GM15510 (cell line): ENCODE results near the gene HSPA12A.

Experiments used
- POLR2A ChIP-seq: IDR thresholded peaks from 3 replicates; pipeline ENCODE4 v1.6.1; 2011; ENCODE audit warnings: borderline replicate concordance; ENCODE audit not compliant: insufficient read length; ENCODE audit errors: extremely low read depth

HSPA12A gene

DNA sequence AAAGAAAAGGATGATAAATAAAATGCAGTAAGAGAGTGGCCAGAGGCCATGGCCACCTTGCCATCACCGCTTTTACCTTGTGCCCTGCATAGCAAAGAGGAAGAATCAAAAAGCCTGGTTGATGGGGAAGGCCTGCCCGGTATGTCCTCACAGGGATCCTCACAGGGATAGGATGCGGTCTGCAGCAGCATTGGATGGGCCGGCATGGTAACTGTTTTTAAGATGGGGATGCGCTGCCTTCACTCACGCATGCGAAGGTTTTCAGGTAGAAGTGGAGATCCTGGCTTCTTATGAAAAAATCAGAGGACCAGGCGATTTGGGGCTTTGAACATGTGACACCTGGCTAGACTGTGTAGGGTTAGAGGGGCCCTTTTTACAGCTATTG lies 109.2 kb downstream of the HSPA12A start:
- no peak for TF ChIP-seq POLR2A

DNA sequence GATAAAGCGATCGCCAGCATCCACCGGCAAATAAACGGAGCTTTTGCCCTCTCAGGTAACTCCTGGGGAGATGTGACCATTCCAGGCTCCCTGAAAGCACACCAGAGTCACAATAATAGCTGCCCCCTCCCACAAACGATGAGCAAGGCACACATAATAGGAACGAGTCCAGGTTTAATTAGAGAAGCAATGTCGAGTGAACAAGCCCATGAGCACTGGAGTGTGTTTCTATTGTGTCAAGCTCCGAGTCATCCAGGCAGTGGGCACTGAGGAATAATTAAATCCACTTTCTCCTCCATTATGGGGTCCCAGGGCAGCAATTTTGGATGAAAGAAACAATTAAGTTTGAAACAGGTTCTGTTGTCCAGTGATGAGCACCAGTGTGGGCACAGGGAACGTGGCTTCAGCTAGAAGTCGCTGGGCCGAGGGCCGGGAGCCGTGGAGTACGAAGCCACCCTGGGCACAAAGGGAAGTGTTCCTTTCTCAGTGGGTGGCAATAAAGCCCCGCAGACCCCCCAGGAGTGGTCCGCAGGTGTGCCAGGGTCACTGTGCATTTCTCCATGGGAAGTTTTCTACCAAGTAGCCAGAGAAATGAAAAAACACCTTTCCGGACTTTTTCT lies 109.7 kb downstream of the HSPA12A start:
- no peak for TF ChIP-seq POLR2A

DNA sequence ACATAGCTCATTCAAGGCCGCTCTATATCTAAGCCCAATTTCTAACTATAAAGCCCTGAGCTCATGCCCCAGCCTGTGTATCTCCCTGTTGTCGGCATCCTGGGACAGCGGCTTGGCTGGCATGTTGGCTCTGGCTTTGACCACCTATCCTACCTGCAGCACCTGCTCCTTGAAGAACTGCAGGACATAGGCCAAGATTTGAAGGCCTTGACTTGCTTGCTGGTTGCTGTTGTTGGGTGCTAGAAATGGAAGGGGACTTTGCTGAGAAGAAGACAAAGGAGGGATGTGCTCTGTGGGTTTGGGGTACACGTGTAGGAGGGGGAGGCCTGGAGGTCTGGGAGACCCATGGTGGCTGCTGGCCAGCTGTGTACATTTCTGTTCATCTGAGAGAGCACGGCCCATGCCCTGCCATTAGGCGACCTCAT lies 110.5 kb downstream of the HSPA12A start:
- no peak for TF ChIP-seq POLR2A

DNA sequence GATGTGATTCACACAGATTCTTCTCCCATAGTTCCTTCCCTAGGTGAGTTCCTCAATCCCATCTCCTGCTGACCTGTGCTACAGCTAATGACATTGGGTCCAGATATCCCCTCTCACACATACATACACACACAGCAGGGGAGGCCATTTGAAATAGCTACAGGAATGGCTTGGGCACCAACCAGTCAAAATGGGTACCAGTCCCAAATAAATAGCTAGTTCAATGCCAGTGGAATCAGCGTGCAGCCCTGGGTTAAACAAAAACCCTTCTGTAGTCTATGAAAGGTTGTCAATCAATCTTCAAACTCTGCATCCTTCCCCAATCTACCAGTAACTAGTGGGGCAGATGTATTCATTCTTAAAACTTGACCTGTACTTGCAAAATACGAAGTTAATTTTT lies 112.3 kb downstream of the HSPA12A start:
- no peak for TF ChIP-seq POLR2A

DNA sequence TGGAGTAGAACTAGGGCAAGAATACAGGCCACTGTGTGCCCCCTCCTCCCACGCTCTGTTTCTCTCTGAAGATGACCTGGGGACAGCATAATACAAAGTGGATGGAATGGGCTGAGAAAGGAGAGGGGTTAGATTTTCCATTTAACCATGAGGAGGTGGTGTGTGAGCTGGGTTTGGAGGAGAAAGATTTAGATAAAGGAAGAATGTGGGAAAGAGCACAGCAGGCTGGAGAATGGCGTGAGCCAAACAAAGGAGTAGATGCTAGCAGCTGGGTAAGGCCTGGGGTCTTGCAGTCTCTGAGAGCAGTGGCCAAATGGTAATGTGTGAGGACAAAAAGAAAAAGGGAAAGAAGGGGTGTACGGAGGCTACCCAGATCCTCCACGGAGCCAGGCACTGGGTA lies 113.0 kb downstream of the HSPA12A start:
- no peak for TF ChIP-seq POLR2A

DNA sequence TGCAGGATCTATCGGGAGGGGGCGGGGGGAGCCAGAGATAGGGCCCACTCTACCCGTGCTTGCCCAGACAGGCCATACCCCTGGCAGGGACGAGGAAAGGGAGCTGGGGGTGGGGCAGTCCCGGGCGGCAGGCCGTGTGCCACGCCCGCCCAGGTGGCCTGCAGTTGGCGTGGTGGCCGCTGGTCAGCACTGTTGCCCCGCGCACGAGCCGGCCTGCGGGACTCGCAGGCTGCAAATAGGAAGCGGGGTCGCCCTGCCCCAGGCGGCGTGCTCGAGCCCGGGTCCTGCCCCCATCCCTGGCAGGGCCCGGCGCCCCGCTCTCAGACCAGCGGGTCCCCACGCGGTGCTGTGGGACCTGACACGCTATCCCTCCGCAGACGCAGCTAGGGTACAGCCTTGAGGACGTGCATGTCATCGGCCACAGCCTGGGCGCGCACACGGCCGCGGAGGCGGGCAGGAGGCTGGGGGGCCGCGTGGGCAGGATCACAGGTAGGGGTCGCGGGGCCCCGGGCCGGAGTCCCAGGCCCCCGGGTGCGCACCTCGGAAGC lies 114.9 kb downstream of the HSPA12A start:
- TF ChIP-seq POLR2A = no peak

DNA sequence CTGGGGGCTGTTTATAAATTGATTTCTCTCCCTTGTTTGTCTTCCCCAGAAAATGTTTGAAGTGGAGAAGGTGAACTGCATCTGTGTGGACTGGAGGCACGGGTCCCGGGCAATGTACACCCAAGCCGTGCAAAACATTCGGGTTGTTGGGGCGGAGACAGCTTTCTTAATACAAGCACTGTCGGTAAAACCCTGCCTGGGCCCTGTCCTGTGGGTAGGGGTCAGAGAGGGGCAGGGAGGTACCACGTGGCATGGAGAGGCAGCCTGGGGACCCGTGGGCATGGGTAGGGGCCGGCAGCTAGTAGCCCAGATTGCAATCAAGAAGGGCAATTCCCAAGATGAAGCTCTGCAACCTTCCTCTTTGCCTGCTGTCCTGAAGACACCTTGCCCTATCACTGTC lies 115.6 kb downstream of the HSPA12A start:
- TF ChIP-seq POLR2A = no peak

DNA sequence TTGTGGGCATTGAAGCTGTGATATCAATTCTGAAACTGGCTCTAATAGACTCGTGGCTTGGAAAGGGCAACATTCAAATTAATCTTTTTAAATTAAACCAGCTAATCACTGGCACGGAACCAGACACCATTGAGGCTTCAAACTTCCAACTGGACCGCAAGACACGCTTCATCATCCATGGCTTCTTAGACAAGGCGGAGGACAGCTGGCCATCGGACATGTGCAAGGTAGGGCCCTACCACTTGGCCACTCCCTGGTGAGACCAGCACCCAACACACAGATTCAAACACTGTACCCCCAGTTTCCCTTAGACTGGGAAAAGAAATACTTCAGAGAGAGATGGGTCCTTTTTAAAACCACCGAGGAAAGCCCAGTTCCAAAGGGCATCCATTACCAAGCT lies 116.5 kb downstream of the HSPA12A start:
- no peak for TF ChIP-seq POLR2A

DNA sequence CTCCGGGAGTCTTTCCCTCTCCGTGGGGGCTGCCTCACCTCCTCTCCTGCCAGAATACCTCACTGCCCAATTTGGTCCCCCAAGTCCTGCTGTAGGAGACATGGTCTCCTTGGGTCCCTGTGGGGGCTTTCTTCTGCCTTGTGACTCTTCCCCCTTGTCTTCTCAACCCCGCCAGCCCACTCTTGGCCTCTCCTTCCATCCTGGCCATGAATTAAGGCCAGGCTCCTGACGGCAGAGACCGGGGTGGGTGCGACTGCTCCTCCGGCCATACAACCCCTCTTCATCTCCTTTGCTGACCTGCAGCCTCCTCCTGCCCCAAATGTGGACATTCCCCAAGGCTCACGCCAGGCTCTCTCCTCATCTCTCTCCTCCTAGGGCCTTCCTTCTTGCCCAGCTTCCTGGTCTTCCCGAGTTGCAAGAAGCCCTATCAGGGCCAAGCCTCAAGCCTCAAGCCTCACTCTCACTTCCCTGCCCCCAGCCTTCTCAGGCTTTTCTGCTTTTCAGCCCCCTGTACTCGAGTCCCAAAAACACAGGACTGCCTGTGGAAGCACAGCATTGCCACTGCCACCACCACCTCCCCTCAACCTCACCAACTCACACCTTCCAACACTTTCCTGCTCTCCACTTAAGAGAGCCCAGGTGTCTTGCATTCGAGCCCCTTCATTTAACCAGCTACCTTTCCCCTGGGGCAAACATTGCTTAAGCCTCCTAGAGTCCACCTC lies 120.3 kb downstream of the HSPA12A start:
- no peak for TF ChIP-seq POLR2A

DNA sequence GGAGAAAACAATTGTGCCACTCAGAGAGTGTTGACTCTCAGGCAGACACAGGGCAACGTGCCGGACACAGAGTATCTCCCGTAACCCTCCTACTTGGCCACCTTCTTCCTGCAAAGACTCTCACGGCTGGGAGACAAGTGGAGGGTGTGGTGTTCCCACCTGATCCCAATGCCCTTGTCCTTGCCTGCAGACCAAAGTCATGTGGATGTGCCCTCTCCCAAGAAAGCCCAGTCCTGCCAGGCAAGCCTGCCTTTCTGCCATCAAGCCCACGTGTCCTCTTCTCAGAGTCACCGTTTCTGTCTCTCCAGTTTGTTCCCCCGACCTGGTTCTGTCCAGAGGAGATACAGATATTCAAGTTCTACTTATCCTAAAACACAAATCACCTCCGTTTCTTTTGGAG lies 120.9 kb downstream of the HSPA12A start:
- TF ChIP-seq POLR2A = no peak
